Peyer's patch (tissue), 4 donors: ENCODE measurements around the gene CXXC4. TPM values are rescaled to one million over a fixed set of nuclear protein-coding genes. Genes with fewer than 3 reads are reported as not detected.
A peak's percentile ranks its signal among the peaks of the same experiment; 100 is the strongest.

ENCODE experiments used
- DNase-seq, 3 donors: peaks; one replicate each; pipeline ENCODE4 v3.0.0-alpha.2; 2017 to 2019
- H3K27ac ChIP-seq, 4 donors: fragments of 200-600 bp; sonication (generic); one replicate each; pipeline ENCODE4 v1.5.1; 2016 to 2019
- H3K27me3 ChIP-seq, 2 donors: fragments of 200-600 bp; sonication (generic); one replicate each; pipeline ENCODE4 v1.5.1; 2019
- H3K36me3 ChIP-seq, 3 donors: fragments of 200-600 bp; sonication (generic); one replicate each; pipeline ENCODE4 v1.5.1; 2016 to 2019
- H3K4me1 ChIP-seq, 4 donors: fragments of 200-600 bp; sonication (generic); one replicate each; pipeline ENCODE4 v1.5.1; 2016 to 2019
- H3K4me3 ChIP-seq, 4 donors: fragments of 200-600 bp; sonication (generic); 1 replicate in 3 of 4; 2 replicates in 1 of 4; pipeline ENCODE4 v1.5.1; 2016 to 2019; ENCODE audit warnings: mild to moderate bottlenecking in 1 of 4
- H3K9me3 ChIP-seq, 4 donors: fragments of 200-600 bp; sonication (generic); one replicate each; pipeline ENCODE4 v1.5.1; 2016 to 2019; ENCODE audit warnings: mild to moderate bottlenecking in 1 of 4
- POLR2A ChIP-seq, 2 donors: fragments of 450-650 bp; IDR thresholded peaks; one replicate each; pipeline ENCODE4 v1.5.1; 2017; ENCODE audit warnings: antibody characterized with exemption in 2 of 2, mild to moderate bottlenecking in 2 of 2, moderate library complexity in 2 of 2
- total RNA-seq, 4 donors: library from RNA; depleted of rRNA; stranded (reverse); fragments of >200 nt; gene quantifications; one replicate each; pipeline ENCODE4 v1.1.0, GENCODE V29; 2016
- TF ChIP-seq, protein P1 (sequence below), 6 experiments: fragments of 450-650 bp in 4 of 6; fragments of 200-600 bp in 2 of 6; sonication (generic) in 1 of 6; IDR thresholded peaks; one replicate each; pipeline ENCODE4 v1.5.1; 2017 to 2019; ENCODE audit warnings: antibody characterized with exemption in 6 of 6, mild to moderate bottlenecking in 3 of 6, moderate library complexity in 1 of 6

CXXC4 gene
- total RNA-seq, 4 donors from 2014 or later = 3.3 to 5.0 (median 3.4) TPM

DNA sequence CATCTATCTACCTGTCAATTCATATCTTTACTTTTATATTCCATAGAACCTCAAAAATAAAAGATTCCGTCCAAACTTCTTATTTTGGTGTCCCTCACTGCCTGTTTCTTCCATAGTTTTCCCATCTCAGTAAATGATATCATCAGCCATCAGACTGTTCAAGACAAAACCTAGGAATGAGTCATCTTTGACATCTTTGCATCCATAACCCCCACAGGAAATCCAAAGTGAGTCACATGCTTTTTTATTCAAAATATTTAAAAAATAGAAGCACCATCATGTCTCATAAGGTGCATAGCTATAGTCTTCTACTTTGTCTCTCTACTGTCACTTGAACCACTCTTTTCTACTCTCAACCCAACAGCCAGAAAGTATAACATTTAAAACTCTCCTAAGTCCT lies 29.9 kb upstream of the CXXC4 start:
- TF ChIP-seq POLR2A (IDR thresholded peaks at IDR 0.05) = no peak
- TF ChIP-seq, protein P1, sequence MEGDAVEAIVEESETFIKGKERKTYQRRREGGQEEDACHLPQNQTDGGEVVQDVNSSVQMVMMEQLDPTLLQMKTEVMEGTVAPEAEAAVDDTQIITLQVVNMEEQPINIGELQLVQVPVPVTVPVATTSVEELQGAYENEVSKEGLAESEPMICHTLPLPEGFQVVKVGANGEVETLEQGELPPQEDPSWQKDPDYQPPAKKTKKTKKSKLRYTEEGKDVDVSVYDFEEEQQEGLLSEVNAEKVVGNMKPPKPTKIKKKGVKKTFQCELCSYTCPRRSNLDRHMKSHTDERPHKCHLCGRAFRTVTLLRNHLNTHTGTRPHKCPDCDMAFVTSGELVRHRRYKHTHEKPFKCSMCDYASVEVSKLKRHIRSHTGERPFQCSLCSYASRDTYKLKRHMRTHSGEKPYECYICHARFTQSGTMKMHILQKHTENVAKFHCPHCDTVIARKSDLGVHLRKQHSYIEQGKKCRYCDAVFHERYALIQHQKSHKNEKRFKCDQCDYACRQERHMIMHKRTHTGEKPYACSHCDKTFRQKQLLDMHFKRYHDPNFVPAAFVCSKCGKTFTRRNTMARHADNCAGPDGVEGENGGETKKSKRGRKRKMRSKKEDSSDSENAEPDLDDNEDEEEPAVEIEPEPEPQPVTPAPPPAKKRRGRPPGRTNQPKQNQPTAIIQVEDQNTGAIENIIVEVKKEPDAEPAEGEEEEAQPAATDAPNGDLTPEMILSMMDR (IDR thresholded peaks at IDR 0.05) = no peak
- Histone ChIP-seq H3K4me3 (no peak overlapping the region), H3K27ac (no peak overlapping the region), H3K36me3 (no peaks in the 10 kb centered on the region), H3K27me3 (no peaks in the 10 kb centered on the region), H3K4me1 (no peaks in the 10 kb centered on the region), H3K9me3 (no peaks in the 10 kb centered on the region)
- no peak for DNase-seq

DNA sequence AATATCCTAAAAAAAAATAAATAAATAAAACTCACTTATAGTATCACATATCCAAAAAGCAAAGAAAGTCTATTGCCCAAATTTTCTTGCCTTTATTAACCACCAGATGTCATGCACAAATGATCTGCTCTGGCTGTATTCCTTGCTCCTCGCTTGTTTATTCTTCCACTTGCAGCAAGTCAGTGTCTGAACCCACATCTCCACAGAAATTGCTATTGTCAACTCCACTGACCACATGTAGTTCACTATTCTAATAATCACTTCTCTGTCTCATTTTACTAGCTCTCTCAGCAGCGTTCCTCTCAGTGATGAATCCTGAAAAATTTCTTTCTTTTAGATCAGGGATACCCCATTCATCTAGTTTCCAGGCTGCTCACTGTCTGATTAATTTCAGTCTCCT lies 29.3 kb upstream of the CXXC4 start:
- TF ChIP-seq, protein P1 (IDR thresholded peaks at IDR 0.05) = no peak
- no peak for TF ChIP-seq POLR2A (IDR thresholded peaks at IDR 0.05)
- H3K4me3 ChIP-seq = no peak overlapping the region
- no peaks in the 10 kb centered on the region for H3K27me3 ChIP-seq

DNA sequence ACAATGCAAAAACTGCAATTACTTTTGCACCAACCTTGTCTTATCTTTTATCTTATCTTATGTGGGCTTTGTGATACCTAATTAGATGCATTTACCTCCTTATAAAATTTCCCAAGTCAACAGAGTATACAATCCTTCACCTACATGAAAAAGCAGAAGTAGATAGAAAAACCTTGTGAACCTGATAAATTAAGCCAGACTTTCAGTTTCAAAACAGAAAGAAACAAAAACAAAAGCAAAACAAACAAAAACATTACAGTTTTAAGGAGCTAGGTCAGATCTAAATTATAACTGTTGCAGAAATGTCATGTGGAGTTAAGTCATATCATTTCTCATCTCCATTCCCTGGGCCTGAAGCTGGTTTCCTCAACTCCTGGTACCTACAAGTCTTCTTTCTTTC lies 24.9 kb upstream of the CXXC4 start:
- Histone ChIP-seq H3K27me3 (no peaks in the 10 kb centered on the region), H3K36me3 (no peaks in the 10 kb centered on the region), H3K9me3 (no peaks in the 10 kb centered on the region), H3K4me3 (no peak overlapping the region), H3K4me1 (no peaks in the 10 kb centered on the region), H3K27ac (no peak overlapping the region)
- DNase-seq = no peak
- TF ChIP-seq POLR2A (IDR thresholded peaks at IDR 0.05) = no peak
- TF ChIP-seq, protein P1 (IDR thresholded peaks at IDR 0.05) = no peak

More for the DNA sequence above, 29.3 kb upstream of the CXXC4 start:
- no peak for DNase-seq
- Histone ChIP-seq H3K36me3 (no peaks in the 10 kb centered on the region), H3K27ac (no peak overlapping the region), H3K9me3 (no peaks in the 10 kb centered on the region), H3K4me1 (no peaks in the 10 kb centered on the region)

DNA sequence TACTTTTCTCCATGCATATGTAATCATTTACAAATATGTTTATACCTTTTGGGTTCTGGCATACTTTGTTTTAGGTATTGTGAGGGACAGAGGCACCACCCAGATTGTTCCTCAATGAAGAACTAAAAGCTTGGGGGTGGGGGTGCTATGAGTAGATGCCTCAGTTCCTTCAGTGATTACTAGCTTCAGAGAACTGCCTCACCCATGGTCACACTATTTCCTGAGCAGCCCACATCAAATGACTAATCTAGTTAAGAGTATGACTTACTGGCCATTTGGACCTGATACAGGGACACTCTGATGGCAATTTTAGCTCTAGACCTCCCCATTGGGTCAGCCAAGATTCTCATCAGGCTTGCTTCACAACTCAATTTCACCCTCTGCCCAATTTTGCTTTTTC lies 22.2 kb upstream of the CXXC4 start:
- Histone ChIP-seq H3K4me1 (no peaks in the 10 kb centered on the region), H3K27ac (no peak overlapping the region), H3K9me3 (no peaks in the 10 kb centered on the region), H3K27me3 (no peaks in the 10 kb centered on the region), H3K36me3 (no peaks in the 10 kb centered on the region), H3K4me3 (no peak overlapping the region)
- no peak for TF ChIP-seq POLR2A (IDR thresholded peaks at IDR 0.05)
- TF ChIP-seq, protein P1 (IDR thresholded peaks at IDR 0.05) = no peak
- no peak for DNase-seq

DNA sequence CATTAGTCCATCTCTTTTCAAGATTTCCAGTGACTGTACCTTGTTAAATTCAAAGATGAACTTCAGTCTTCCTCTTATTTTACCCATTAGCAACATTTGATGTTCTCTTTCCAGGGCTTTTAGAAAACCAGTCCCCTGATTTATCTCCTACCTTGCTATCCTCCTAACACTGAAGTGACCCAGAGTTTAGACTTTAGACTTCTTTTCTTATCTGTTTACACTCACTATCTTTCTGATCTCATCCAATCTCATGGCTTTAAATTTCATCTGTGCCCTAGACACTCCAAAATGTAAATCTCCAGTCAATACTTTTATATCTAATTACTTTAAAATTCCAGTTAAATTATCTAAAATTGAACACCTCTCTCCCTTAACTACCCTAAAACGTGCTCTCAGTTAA lies 13.5 kb upstream of the CXXC4 start:
- H3K27ac ChIP-seq = no peak overlapping the region
- peak overlapping the region in 1 of 4 donors; percentile 15 for H3K4me3 ChIP-seq
- no peaks in the 10 kb centered on the region for H3K27me3 ChIP-seq
- DNase-seq = no peak
- TF ChIP-seq, protein P1 (IDR thresholded peaks at IDR 0.05) = no peak
- no peak for TF ChIP-seq POLR2A (IDR thresholded peaks at IDR 0.05)
- H3K36me3 ChIP-seq = no peaks in the 10 kb centered on the region
- H3K9me3 ChIP-seq = no peaks in the 10 kb centered on the region
- no peaks in the 10 kb centered on the region for H3K4me1 ChIP-seq

DNA sequence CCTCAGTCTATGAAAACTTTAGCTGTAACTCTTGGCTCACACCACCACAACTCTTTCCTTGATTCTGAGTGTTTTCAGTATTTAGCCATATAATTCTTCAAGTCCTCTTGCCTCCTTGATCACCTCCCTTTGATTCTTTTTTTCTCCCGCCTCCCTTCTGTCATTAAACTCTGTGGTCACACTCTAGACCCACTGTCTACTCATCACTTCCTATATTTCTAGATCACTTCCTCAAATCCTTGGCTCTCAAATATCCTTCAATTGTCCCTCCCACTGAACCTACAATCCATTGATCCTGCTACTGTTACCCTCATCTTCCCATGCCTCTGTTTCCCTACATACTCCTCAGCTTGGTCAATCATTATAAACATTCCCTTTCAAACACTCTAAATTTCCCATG lies 12.4 kb upstream of the CXXC4 start:
- Histone ChIP-seq H3K27ac (no peak overlapping the region), H3K36me3 (no peaks in the 10 kb centered on the region), H3K4me1 (no peaks in the 10 kb centered on the region), H3K27me3 (no peaks in the 10 kb centered on the region), H3K4me3 (peak overlapping the region in 1 of 4 donors; percentile 15), H3K9me3 (no peaks in the 10 kb centered on the region)
- TF ChIP-seq, protein P1 (IDR thresholded peaks at IDR 0.05) = no peak
- no peak for TF ChIP-seq POLR2A (IDR thresholded peaks at IDR 0.05)
- DNase-seq = no peak
